ENCODE measurements around the gene PIGN. TPM values are rescaled to one million over a fixed set of nuclear protein-coding genes. Genes with fewer than 3 reads are reported as not detected.
"Not testable (repeated sequence)": the region's sequence is repeated elsewhere in the genome, so short reads cannot be mapped to it uniquely, and the experiment has no call there.

PIGN gene
- total RNA-seq, 1 donor from 2014 or later = 27.6 TPM

GRCh38 chr18:62183578-62184195 is 3.2 kb downstream of the PIGN start:
- intact Hi-C loops (cut with micrococcal nuclease) = loop anchor here (1.0 to 10.0 kb wide), 4 partner anchors 66 to 771 kb away; no protein-coding TSS in a partner anchor

DNA sequence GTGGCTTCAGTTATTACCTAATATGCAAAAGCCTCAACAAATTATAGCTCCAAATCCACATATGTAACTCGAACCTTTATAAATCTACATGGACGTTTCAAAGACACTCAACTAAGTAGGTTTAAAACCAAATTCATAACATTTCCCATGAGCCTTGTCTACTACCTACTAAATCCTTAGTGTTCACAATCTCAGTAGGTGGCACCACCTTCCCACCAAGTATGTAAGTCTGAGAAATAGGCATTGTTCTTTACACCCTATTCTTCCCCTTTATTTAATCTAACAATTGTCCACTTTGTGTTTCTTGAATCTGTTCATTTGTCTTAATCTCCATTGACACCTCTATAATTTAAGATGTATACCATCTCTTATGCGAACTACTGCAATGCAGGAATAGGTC is 4.6 kb downstream of the PIGN start:
- intact Hi-C loops (cut with micrococcal nuclease) = loop anchor here (10.0 kb wide), 2 partner anchors 663 to 773 kb away; no protein-coding TSS in a partner anchor

DNA sequence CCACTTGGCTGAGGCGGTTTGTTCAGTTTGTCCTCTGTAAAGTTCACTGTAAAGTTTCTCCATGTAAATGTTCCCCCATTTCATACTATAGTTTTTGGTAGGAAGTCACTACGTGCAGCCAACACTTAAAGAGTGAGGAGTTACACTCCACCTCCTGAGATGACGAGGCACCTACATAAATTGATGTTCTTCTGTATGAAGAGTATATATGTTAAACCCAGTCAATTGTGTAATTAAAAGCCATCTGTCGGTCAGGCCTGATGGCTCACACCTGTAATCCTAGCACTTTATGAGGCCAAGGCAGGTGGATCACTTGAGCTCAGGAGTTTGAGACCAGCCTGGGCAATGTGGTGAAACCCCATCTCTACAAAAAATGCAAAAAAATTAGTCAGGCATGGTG is 7.6 kb downstream of the PIGN start:
- intact Hi-C loops (cut with micrococcal nuclease) = no loop called here

DNA sequence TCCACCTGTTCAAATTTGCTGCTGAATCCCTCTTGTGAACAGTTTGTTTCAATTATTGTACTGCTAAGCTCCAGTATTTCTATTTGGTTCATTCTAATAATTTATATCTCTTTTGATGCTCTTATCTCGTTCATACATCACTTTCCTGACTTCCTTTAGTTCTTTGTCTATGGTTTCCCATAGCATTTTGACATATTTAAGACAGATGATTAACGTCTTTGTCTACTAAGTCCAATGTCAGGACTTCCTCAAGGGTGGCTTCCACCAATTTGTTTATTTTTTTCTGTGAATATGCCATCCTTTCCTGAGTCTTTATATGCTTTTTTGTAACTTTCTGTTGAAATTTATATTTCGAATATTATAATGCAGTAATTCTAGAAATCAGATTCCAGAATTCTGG is 9.6 kb downstream of the PIGN start:
- intact Hi-C loops (cut with micrococcal nuclease) = no loop called here

- intact Hi-C loops (cut with micrococcal nuclease) = no loop called here
Measured at GRCh38 chr18:62175521-62175920, 11.3 kb downstream of the PIGN start.

GRCh38 chr18:62172298-62172697 is 14.6 kb downstream of the PIGN start:
- intact Hi-C loops (cut with micrococcal nuclease) = no loop called here

- intact Hi-C loops (cut with micrococcal nuclease) = no loop called here
Measured at GRCh38 chr18:62170857-62171256, 16.0 kb downstream of the PIGN start.

- intact Hi-C loops (cut with micrococcal nuclease) = not testable (repeated sequence)
Measured at GRCh38 chr18:62166524-62166923, 20.3 kb downstream of the PIGN start.

GRCh38 chr18:62165583-62165982 is 21.3 kb downstream of the PIGN start:
- intact Hi-C loops (cut with micrococcal nuclease) = no loop called here

- intact Hi-C loops (cut with micrococcal nuclease) = no loop called here
Measured at GRCh38 chr18:62164855-62165487, 21.9 kb downstream of the PIGN start.

DNA sequence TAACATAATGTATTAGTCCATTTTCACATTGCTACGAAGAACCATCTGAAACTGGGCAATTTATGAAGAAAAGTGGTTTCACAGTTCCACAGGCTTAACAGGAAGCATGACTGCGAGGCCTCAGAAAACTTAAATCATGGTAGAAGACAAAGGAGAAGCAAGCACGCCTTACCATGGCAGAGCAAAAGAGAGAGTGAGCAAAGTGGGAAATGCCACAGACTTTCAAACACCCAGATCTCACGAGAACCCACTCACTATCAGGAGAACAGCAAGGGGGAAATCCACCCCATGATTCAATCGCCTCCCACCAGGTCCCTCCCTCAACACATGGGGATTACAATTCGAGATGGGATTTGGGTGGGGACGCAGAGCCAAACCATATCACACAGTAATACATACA is 22.5 kb downstream of the PIGN start:
- intact Hi-C loops (cut with micrococcal nuclease) = no loop called here

GRCh38 chr18:62157843-62158242 is 29.0 kb downstream of the PIGN start:
- intact Hi-C loops (cut with micrococcal nuclease) = no loop called here

- intact Hi-C loops (cut with micrococcal nuclease) = no loop called here
Measured at GRCh38 chr18:62152844-62153243, 34.0 kb downstream of the PIGN start.

- intact Hi-C loops (cut with micrococcal nuclease) = no loop called here
Measured at GRCh38 chr18:62151068-62151771, 35.6 kb downstream of the PIGN start.

DNA sequence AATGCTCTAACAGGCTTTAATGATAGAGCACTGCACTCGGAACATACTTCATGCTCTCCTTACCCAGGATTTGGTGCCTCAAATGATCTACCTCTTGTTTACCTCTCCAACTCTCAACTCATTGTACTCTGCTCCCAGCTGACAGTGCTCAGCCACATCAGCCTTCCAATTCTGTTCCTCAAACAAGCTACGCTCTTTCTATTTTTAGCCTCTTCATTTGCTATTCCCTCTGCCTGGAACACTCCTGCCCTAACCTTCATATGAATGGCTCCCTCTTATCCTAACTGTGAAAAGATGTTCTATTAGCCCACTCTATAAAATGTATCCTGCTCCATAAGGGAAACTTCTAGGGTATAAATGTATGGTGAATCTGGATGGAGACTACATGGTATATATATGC is 42.5 kb downstream of the PIGN start:
- intact Hi-C loops (cut with micrococcal nuclease) = no loop called here

- intact Hi-C loops (cut with micrococcal nuclease) = no loop called here
Measured at GRCh38 chr18:62140259-62140658, 46.6 kb downstream of the PIGN start.

DNA sequence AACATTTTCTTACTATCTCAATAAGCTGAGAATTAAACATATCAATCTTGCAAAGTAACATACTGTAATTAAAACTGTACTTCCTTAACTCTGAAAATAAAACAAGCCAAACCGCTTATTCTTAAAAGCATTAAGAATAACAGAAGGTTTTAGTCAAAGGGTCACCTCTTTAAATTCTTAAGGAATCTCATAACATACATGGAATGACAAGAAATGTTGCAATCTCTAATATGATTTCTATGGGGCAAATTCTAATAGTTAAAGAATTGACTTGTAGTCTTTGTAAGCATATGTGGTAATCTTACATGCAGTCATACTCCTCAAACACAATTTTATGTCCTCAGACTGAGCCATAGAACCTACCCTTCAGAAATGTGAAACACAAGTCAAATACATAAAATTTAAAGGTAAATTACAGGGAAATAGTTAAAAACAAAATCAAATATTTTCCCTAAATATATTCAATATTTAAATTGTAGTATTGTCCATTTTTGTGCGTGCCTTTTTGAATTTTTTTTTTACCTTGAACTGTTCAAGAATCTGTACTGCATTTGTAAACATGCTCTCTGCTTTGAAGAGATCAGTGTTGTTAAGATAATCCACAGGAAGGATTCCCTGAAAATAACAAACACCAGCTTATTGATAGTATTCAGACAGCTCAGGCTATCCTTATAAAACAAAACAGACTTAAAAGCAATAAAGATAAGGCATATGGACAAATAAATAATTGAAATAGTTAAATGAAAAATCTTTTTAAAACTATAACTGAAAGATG is 48.2 kb downstream of the PIGN start:
- intact Hi-C loops (cut with micrococcal nuclease) = no loop called here

DNA sequence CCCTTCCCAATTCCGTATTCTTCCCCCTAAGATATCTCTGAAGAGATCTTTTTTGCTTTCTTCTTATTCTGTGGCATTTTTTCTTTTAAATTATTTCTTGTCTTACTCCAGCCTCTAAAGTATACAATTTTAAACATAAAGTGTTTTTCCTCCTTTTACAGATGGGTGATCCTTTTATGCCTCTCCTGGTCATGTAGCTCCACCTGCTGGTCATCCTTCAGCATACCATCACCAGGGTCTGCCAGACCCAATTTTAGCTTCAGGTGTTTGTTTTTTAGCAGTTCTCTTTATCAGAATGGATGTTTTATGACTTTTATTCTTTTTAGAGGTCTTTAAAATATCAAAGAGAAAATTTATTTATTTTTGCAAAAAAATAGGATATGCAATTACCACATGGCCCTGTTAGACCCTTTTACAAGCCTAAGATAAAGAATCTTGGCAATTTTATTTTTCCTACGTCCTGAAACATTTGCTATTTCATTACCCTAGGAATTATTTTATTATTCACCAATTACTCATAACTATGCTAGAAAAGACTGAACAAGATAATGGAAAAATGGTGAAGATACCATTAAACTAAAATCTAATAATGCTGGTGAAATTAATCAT is 55.5 kb downstream of the PIGN start:
- intact Hi-C loops (cut with micrococcal nuclease) = loop anchor here (1.0 to 2.0 kb wide), 4 partner anchors 230 to 581 kb away; no protein-coding TSS in a partner anchor

DNA sequence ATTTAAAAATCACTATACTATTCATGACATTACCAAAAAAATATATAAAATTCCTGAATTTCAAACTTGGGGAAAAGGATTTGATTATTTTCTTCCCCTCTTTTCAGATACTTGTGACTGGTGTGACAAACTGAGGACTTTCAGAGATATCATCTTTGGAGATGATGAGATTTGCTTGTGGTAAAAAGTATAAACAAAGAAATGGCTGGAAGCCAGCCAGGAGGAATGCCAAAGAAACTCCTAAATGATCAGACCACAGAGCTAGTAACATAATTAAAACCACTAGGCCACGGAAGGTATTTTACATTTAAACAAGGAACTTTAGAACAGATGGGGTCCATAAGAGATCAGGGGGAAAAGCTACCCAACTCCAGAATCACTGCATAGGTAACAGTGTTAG is 58.7 kb downstream of the PIGN start:
- intact Hi-C loops (cut with micrococcal nuclease) = no loop called here

DNA sequence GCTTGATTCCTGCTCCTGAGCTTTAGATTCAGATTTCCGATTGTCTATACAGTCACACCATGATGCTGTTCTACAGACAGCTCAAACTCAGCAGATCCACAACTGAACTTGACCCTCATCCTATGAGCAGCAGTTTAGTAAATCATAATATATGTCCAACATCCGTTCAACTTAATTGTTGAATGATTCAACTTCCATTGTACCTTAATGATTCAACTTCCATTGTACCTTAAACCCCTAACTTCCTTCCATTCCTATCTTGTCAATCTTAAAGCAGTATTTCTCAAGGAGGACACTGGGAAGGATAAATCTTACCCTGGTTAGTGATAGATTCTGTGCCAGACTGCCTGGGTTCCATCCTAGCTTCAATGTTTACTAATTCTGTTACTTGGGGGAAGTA is 60.1 kb downstream of the PIGN start:
- intact Hi-C loops (cut with micrococcal nuclease) = no loop called here

- intact Hi-C loops (cut with micrococcal nuclease) = no loop called here
Measured at GRCh38 chr18:62125702-62126101, 61.2 kb downstream of the PIGN start.

All from T-helper 2 cell treated with Interferon-gamma antibody and Interleukin-4, amounts not matched to agents 100 ng/mL and 5 ng/mL, for 36 hours (primary cell).